OCI-LY3 (cell line): ENCODE measurements around the gene RAP1GAP2.

Experiments used
- EZH2phosphoT487 ChIP-seq: fragments of 200-600 bp; shearing (Covaris generic); IDR thresholded peaks from 2 replicates; pipeline ENCODE4 v1.6.1; 2018; ENCODE audit warnings: antibody characterized with exemption, mixed run types, low read depth
- TF ChIP-seq, protein P1 (sequence below): fragments of 200-600, 300-600 bp; sonication (generic); IDR thresholded peaks from 2 replicates; pipeline ENCODE4 v1.5.1; 2014; ENCODE audit warnings: antibody characterized with exemption, low read length, low read depth

DNA sequence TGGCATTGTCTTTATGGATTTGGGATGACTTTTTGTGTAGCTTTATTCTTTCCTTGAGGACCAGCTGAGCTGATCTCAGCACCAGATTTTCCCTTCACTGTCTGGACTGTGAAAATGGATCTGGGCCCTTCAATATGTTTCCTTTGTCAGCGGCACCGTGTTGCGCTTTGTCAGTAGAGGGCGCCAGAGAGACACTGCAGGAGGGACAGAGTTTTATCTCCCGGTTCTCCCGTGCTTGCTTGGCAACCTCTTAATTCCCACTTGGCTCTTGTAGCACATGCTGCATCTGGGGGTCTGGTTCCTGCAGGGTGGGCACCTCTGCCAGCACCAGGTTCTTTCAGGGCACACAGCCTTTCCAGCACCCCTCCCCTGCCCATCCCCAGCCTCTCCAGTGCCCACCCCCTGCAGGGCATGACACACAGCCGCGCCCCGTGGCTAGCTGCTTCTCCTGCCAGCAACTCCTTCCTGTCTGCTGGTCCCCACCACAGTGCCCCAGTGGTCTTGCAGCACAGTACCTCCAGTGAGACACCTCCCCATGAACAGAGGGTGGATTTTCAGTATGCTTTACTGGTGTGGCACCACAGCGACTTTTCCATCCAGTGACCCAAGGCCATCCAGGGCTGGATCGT, 247.6 kb downstream of the RAP1GAP2 start:
- TF ChIP-seq, protein P1, sequence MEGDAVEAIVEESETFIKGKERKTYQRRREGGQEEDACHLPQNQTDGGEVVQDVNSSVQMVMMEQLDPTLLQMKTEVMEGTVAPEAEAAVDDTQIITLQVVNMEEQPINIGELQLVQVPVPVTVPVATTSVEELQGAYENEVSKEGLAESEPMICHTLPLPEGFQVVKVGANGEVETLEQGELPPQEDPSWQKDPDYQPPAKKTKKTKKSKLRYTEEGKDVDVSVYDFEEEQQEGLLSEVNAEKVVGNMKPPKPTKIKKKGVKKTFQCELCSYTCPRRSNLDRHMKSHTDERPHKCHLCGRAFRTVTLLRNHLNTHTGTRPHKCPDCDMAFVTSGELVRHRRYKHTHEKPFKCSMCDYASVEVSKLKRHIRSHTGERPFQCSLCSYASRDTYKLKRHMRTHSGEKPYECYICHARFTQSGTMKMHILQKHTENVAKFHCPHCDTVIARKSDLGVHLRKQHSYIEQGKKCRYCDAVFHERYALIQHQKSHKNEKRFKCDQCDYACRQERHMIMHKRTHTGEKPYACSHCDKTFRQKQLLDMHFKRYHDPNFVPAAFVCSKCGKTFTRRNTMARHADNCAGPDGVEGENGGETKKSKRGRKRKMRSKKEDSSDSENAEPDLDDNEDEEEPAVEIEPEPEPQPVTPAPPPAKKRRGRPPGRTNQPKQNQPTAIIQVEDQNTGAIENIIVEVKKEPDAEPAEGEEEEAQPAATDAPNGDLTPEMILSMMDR: peak; percentile 29
- no peak for TF ChIP-seq EZH2phosphoT487
